Stimulated activated CD4-positive, alpha-beta T cell treated with anti-CD3 and anti-CD28 coated beads, Interleukin-15, amount 100 ng/mL, for 48 hours (primary cell): ENCODE measurements around the gene PSMD13.
"Not testable (repeated sequence)": the region's sequence is repeated elsewhere in the genome, so short reads cannot be mapped to it uniquely, and the experiment has no call there.

ENCODE experiments used
- DNase-seq, 2 donors: peaks; one replicate each; pipeline ENCODE4 v3.0.0-alpha.2; 2020; ENCODE audit warnings: low read depth in 2 of 2

Gene PSMD13

DNA sequence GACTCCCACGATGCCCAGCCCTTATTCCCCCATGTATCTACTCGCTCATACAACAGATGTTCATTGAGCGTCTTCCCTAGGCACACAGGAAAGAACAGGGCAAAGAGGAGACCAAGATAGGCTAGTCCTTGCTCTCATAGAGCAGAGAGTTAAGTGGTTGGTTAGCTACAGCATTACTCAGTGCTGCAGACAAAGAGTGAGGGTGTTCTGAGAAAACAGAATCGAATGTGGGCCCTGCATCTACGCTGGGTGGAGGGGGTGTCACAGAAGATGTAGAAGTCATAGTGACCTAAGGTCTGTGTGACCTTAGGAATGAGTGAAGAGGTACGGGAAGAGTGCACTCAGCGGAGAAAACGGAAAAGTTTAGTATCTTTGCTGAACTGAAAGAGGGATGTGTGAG, 12.3 kb downstream of the PSMD13 start:
- DNase-seq: no peak

- DNase-seq: no peak
Measured at GRCh38 chr11:250274-250673, 13.5 kb downstream of the PSMD13 start.

DNA sequence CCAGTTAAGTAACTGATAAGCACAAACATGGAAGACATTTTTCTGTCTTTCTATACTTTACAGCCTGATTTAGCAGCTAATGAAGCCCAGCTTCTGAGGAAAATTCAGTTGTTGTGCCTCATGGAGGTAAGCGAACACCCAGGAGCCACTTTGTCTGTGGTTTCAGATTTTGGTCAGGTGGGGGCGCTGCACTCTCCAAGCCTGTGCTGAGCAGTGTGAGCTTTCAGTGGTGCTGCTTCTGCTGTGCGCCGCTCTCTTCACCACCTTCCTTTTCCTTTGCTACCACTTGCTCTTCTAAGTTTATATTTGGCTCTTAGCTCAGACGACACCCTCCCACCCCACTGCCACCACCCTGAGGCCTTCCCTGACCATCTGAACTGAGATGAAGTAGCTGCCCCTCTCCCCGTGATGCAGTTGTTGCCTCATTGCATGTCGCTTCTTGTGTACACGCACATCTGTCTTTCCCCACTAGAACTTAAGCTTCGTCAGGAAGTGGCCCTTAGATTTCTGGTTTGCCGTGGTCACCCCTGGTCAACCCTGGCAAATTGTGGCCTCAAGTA, 14.0 kb downstream of the PSMD13 start:
- peak; percentile 51 to 75 for DNase-seq

- no peak for DNase-seq
Measured at GRCh38 chr11:251550-251949, 14.8 kb downstream of the PSMD13 start.

DNA sequence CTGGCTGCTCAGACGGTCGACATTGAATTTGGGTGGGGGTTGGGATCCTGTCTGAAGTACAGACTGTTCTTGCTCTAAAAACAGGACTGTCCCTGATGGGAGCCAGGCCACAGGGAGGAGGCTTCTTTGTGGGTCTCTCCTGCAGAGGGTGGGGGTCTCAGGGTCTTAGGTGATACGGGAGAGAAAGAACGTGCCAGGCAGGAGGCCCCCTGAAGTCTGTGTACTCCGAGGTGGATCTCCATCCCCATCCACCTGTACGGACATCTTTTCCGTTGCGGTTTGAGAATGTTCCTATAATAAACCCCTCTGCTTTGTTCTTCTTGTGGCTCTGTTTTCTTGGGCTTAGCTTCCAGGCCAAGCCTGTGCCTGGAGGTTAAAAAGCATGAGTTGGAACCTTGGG, 15.9 kb downstream of the PSMD13 start:
- no peak for DNase-seq

DNA sequence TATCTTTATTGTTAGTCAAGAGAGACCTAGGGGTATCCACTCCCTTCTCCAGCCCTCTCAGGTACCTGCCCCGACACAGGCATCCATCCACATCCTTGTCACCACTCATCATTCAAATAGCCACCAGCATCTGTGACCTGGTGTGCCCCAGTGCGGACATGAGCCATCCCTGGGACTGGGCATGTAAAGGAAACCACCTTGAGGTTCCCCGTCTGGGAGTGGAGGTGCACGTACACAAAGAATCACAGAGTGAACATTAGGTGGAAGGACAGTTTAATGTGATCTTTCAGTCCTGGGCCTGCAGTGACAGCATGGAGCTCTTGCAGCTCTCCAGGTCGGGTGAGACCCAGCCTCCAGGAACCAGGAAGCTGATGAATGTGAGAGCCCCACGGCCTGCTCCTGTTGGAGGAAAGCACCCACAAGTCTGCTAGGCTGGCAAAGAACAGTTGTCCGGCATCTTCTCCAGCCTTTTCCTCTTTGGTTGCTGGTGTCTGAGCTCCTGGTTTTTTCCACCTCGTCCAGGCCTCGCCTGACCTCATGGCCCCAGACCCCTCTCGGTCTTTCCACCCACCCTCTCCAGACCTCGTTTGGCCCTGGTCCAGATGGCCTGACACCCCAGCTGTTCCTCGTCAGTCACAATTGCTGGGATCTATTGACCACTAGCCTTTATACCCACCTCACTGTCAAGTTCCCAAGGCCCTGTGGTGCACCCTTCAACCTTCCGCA, 16.5 kb downstream of the PSMD13 start:
- no peak for DNase-seq

GRCh38 chr11:253886-254270, 17.1 kb downstream of the PSMD13 start:
- no peak for DNase-seq

DNA sequence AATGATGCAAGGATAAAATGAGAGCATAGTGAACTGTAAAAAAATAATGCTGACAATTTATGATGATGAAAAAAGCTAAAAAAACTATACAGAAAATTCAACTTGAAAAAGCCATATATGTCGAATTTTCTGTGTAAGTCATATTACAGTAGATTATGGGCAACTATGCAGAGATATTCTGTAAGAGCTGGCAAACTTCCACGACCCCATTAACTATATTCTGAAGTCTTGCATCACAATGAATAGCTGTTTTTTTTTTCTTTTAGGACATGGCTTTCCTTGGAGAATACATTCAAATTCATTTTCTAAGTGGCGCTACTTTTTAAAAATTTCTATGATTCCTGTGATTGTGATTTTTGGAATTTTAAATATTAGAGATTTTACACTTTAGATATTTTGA, 18.4 kb downstream of the PSMD13 start:
- no peak for DNase-seq

DNA sequence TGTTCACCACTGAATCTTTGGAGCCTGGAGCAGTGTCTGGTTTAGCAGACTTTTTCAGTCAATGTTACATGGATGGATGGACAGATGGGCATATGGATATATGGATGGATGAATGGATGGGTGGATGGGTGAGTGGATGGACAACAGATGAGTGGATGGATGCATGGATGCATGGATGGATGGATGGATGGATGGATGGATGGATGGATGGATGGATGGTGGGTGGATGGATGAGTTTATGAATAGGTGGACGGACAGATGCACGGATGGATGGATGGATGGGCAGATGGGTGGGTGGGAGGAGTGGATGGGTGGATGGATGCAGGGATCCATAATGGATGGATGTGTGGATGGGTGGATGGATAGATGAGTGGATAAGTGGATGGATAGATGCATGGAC, 19.0 kb downstream of the PSMD13 start:
- DNase-seq: no peak

- DNase-seq: no peak
Measured at GRCh38 chr11:256952-257737, 20.4 kb downstream of the PSMD13 start.

DNA sequence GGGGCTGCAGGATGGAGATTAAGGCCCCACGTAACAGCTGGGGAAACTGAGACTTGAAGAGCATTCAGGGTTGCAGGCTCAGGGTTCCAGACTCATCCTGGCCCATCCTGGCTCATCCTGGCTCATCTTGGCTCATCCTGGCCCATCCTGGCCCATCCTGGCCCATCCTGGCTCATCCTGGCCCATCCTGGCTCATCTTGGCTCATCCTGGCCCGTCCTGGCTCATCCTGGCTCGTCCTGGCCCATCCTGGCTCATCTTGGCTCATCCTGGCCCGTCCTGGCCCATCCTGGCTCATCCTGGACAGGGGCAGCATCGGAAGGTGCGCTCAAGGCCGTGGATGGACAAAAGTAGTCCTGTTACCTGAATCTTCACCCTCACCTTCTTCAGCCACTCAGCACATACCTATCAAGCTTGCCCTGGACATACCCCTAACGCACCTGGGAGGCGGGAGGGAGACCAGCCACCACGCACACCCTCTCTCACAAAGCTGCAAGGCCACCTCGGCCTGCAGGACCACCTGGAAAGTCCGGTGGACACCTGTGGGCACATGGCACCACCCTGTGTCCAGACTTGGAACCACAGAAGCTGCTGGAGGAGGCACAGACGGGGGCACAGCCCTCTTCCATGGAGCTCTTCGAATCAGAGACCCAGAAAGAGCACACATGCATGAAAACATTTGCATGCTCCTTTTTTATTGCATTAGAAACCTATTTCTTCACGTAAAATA, 21.2 kb downstream of the PSMD13 start:
- DNase-seq: no peak

DNA sequence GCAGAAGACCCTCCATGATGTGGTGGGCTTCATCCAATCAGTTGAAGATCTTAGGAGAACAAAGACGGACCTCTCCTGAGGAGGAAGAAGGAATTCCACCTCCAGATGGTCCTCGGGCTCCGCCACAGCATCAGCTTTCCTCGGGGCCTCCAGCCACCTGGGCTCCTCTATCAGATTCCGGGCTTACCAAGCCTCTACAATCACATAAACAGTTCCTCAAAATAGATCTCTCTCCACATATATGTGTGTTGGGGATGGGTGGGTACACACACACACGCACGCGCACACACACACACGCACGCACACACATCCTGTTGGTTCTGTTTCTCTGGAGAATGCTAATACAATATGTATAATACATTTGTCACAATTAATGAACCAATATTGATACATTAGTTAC, 22.6 kb downstream of the PSMD13 start:
- no peak for DNase-seq

DNA sequence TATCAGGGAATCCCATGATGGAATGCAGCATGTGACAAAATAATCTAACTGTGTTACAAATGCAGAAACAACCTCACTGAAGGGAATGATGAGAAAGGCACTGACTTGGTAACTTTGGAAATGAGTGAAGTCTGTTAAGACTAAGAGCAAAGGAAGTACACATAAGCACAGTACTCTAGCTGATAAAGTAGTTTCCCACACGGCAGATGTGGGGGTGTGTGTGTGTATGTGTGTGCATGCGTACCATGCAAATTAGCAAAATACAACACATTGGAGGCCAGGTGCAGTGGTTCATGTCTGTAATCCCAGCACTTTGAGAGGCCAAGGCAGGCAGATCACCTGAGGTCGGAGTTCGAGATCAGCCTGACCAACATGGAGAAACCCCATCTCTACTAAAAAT, 24.8 kb downstream of the PSMD13 start:
- DNase-seq: no peak

- no peak for DNase-seq
Measured at GRCh38 chr11:266676-267439, 30.1 kb downstream of the PSMD13 start.

- no peak for DNase-seq
Measured at GRCh38 chr11:267491-267994, 30.8 kb downstream of the PSMD13 start.

- DNase-seq: not testable (repeated sequence)
Measured at GRCh38 chr11:268716-269145, 32.0 kb downstream of the PSMD13 start.

GRCh38 chr11:269146-269890, 32.5 kb downstream of the PSMD13 start:
- peak in 1 of 2 donors; percentile 44 for DNase-seq

GRCh38 chr11:270451-271318, 33.9 kb downstream of the PSMD13 start:
- no peak for DNase-seq

DNA sequence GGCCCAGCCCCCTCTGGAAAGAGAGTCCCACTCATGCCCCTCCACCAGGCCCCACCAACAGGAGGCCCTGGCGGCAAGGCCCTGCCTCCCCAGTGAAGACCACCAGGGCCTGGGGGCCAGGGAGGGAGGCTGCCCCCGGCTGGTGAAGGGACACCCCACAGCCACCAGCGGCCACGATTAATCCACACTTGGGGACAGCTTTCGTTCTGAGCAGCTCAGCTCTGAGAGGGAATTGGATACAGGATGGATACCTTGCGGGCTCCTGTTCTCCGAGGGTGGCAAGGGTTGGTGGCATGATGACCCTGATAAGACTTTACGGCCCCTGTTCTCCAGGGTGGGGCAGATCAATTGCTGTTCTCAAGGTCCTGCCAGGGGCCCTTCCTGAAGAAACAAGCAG, 34.5 kb downstream of the PSMD13 start:
- DNase-seq: no peak
